Mucosa of descending colon (tissue), 3 donors: ENCODE measurements around the gene ADGRB2. TPM values are rescaled to one million over a fixed set of nuclear protein-coding genes. Genes with fewer than 3 reads are reported as not detected.
A peak's percentile ranks its signal among the peaks of the same experiment; 100 is the strongest.

Experiments
- ATAC-seq: fragments of 200-7000 bp; cut with Tn5 transposase; one replicate; pipeline ENCODE4 v1.9.1; 2020; ENCODE audit warnings: mild to moderate bottlenecking, moderate library complexity
- DNase-seq, 3 donors: peaks; one replicate each; pipeline ENCODE4 v3.0.0-alpha.2; 2020
- H3K36me3 ChIP-seq: fragments of 200-600 bp; one replicate; pipeline ENCODE4 v1.8.0; 2021; ENCODE audit warnings: low read depth, mild to moderate bottlenecking
- H3K4me1 ChIP-seq: fragments of 200-600 bp; one replicate; pipeline ENCODE4 v1.8.0; 2021; ENCODE audit warnings: low read depth, mild to moderate bottlenecking
- H3K4me3 ChIP-seq: fragments of 200-600 bp; one replicate; pipeline ENCODE4 v1.8.0; 2021; ENCODE audit warnings: mild to moderate bottlenecking
- H3K9me3 ChIP-seq: fragments of 200-600 bp; one replicate; pipeline ENCODE4 v1.8.0; 2021; ENCODE audit warnings: mild to moderate bottlenecking
- CTCF ChIP-seq: fragments of 200-600 bp; IDR thresholded peaks from one replicate; pipeline ENCODE4 v1.8.0; 2022; ENCODE audit warnings: antibody characterized with exemption, mild to moderate bottlenecking
- intact Hi-C, 2 donors: fragments of 100-400 bp; cut with DNase I in 1 of 2; cut with micrococcal nuclease in 1 of 2; formaldehyde crosslinking; loops; one replicate each; pipeline versions ENCODE4 v1.11.0 to v1.11.1; 2022; cut with DNase I, micrococcal nuclease
- total RNA-seq, 3 donors: library from RNA; stranded (reverse); fragmentation: NEBNext Ultra II Directional in 2 of 3; extraction: Animal tissue kit (Norgen Biotek cat#: 25700) in 2 of 3; gene quantifications; one replicate each; pipeline versions ENCODE4 v1.2.1 to v1.2.4, GENCODE V29; 2021 to 2023
- donor health status: DM: no; HTN: no; CAD: no; lungs with moderate emphysema.
- donor health status: DM: no; HTN: no; CAD: no.
- donor health status: DM: no; HTN: yes; CAD: no.

ADGRB2 gene
- total RNA-seq, 3 donors from 2014 or later = 0.55 to 3.8 (median 0.65) TPM

- TF ChIP-seq CTCF = no peak
- no peak for ATAC-seq
- no peaks in the 10 kb centered on the region for H3K36me3 ChIP-seq
- intact Hi-C loops = no loop called here
- H3K4me3 ChIP-seq = no peak overlapping the region
- no peaks in the 10 kb centered on the region for H3K9me3 ChIP-seq
- H3K4me1 ChIP-seq = no peaks in the 10 kb centered on the region
- DNase-seq = no peak
Observed at GRCh38 chr1:31725134-31725533, 39.0 kb downstream of the ADGRB2 start.

- no peak for TF ChIP-seq CTCF
- no peaks in the 10 kb centered on the region for H3K9me3 ChIP-seq
- H3K4me3 ChIP-seq = no peak overlapping the region
- no peaks in the 10 kb centered on the region for H3K36me3 ChIP-seq
- intact Hi-C loops = no loop called here
- peak in 2 of 3 donors; percentile 79 to 88 for DNase-seq
- peak; percentile 73 for ATAC-seq
- no peaks in the 10 kb centered on the region for H3K4me1 ChIP-seq
Observed at GRCh38 chr1:31723828-31724359, 40.2 kb downstream of the ADGRB2 start.

GRCh38 chr1:31718327-31718897 lies 45.7 kb downstream of the ADGRB2 start:
- H3K4me3 ChIP-seq = no peak overlapping the region
- peaks cover 14% of the 10 kb centered on the region for H3K4me1 ChIP-seq
- intact Hi-C loops = no loop called here
- no peak for TF ChIP-seq CTCF
- no peaks in the 10 kb centered on the region for H3K9me3 ChIP-seq
- ATAC-seq (no peak), DNase-seq (no peak)
- no peaks in the 10 kb centered on the region for H3K36me3 ChIP-seq

GRCh38 chr1:31717341-31717740 lies 46.8 kb downstream of the ADGRB2 start:
- no peak for TF ChIP-seq CTCF
- no peak for ATAC-seq

GRCh38 chr1:31715873-31716220 lies 48.3 kb downstream of the ADGRB2 start:
- no peaks in the 10 kb centered on the region for H3K36me3 ChIP-seq
- TF ChIP-seq CTCF = no peak
- no peak overlapping the region for H3K4me3 ChIP-seq
- H3K9me3 ChIP-seq = no peaks in the 10 kb centered on the region
- peaks cover 20% of the 10 kb centered on the region for H3K4me1 ChIP-seq
- intact Hi-C loops = no loop called here
- DNase-seq (no peak), ATAC-seq (no peak)

More at GRCh38 chr1:31717341-31717740, 46.8 kb downstream of the ADGRB2 start:
- Histone ChIP-seq H3K4me1 (peaks cover 14% of the 10 kb centered on the region), H3K36me3 (no peaks in the 10 kb centered on the region), H3K9me3 (no peaks in the 10 kb centered on the region), H3K4me3 (no peak overlapping the region)
- intact Hi-C loops = no loop called here
- DNase-seq = no peak
